MCF 10A (cell line): ENCODE measurements around the gene RNF128. TPM values are rescaled to one million over a fixed set of nuclear protein-coding genes. Genes with fewer than 3 reads are reported as not detected.

Source experiments
- total RNA-seq: library from RNA; stranded (reverse); gene quantifications from 2 replicates; pipeline ENCODE4 v1.2.3, GENCODE V29; 2022

Gene RNF128
- total RNA-seq, 1 experiment from 2014 or later, result 0.09 TPM

Other genes starting within 250 kb of the RNF128 start
- gene RADX, start 114.7 kb upstream of the RNF128 start, total RNA-seq, result 2.2 TPM in 2 replicates
- 3.3 and 4.7 TPM in 2 replicates for gene TBC1D8B, start 76.0 kb downstream of the RNF128 start, total RNA-seq
- gene RIPPLY1, start 176.6 kb downstream of the RNF128 start, total RNA-seq, result not detected in 2 replicates
- not detected in 2 replicates for gene CLDN2, start 193.7 kb downstream of the RNF128 start, total RNA-seq